ENCODE data around the gene DSN1. TPM values are rescaled to one million over a fixed set of nuclear protein-coding genes. Genes with fewer than 3 reads are reported as not detected.

DSN1 gene
- total and polyA plus RNA-seq, 2 donors (not counting 3 experiments of a cell fraction or from before 2014, with no cell fraction given): 11.0 to 25.0 TPM

- ChIA-PET CTCF (interaction anchor here (1.0 to 1.9 kb wide), 6 partner anchors 12 to 182 kb away, joined by 3 to 10 read pairs (median 4); partner anchors contain the start of gene DSN1), POLR2A (no interaction called here)
- TF ChIP-seq GATA2 (IDR thresholded peaks at IDR 0.05; ENCODE audit: insufficient read depth, insufficient read length, low read depth, low read length) (no peak), POLR2A (IDR thresholded peaks at IDR 0.05; ENCODE audit: low read depth, low read length) (no peak), POLR2AphosphoS5 (IDR thresholded peaks at IDR 0.05; ENCODE audit: insufficient read depth, low read depth, low read length) (no peak), MYC (IDR thresholded peaks at IDR 0.05; ENCODE audit: low read depth, low read length) (no peak), CTCF (IDR thresholded peaks at IDR 0.05; ENCODE audit: extremely low read depth in 1 of 2, insufficient read depth in 1 of 2, low read depth in 1 of 2, low read length in 2 of 2) (no peak), FOS (IDR thresholded peaks at IDR 0.05; ENCODE audit: borderline replicate concordance, insufficient read depth, low read length) (no peak), JUN (IDR thresholded peaks at IDR 0.05; ENCODE audit: borderline replicate concordance, insufficient read depth, insufficient read length, low read depth) (no peak), MAX (IDR thresholded peaks at IDR 0.05; ENCODE audit: insufficient read depth, insufficient read length) (no peak), EZH2 (IDR thresholded peaks at IDR 0.05; ENCODE audit: borderline replicate concordance, low read depth, low read length, severe bottlenecking) (no peak)
- intact Hi-C loops (cut with micrococcal nuclease): no loop called here
- Histone ChIP-seq H3K27ac (ENCODE audit: insufficient read depth, low read depth, low read length) (no peak overlapping the region), H3K9ac (replicated peaks; ENCODE audit: extremely low read depth, insufficient read depth, low read length) (no peak overlapping the region), H3K9me1 (replicated peaks; ENCODE audit: control insufficient read depth, extremely low read depth, insufficient read depth, low read length) (no peaks in the 10 kb centered on the region), H3K4me3 (replicated peaks in 1 of 3; ENCODE audit: insufficient read depth in 1 of 3, low read depth in 1 of 3, low read length in 3 of 3) (no peak overlapping the region), H3K36me3 (ENCODE audit: control insufficient read depth in 2 of 2, extremely low read depth in 1 of 2, insufficient read depth in 2 of 2, low read length in 2 of 2) (no peaks in the 10 kb centered on the region), H3K4me2 (ENCODE audit: insufficient read depth, low read length) (no peak overlapping the region), H4K20me1 (replicated peaks; ENCODE audit: control insufficient read depth, extremely low read depth, insufficient read depth, low read length) (no peaks in the 10 kb centered on the region), H3K9me3 (replicated peaks; ENCODE audit: control insufficient read depth, insufficient read depth, low read length) (no peaks in the 10 kb centered on the region), H2AFZ (ENCODE audit: low read depth, low read length) (no peak overlapping the region), H3K4me1 (ENCODE audit: control insufficient read depth, extremely low read depth, insufficient read depth, low read length) (no peaks in the 10 kb centered on the region), H3K79me2 (ENCODE audit: control insufficient read depth, insufficient read depth, low read length) (no peaks in the 10 kb centered on the region), H3K27me3 (ENCODE audit: control insufficient read depth in 2 of 2, insufficient read depth in 2 of 2, low read length in 2 of 2) (no peaks in the 10 kb centered on the region)
- DNase-seq (ENCODE audit: low read depth, low spot score): no peak
- dilution Hi-C loops (cut with MboI; ENCODE audit: extremely low pct_ligation_motif_present, low sequenced_read_pairs): no loop called here
- no peak for FAIRE-seq
- no TSS peak for BruUV-seq (replicated peaks)
Measured at GRCh38 chr20:36737183-36737499, 36.4 kb downstream of the DSN1 start.
